ENCODE measurements around the gene KCNJ18.
"Not testable (repeated sequence)": the region's sequence is repeated elsewhere in the genome, so short reads cannot be mapped to it uniquely, and the experiment has no call there.

Gene KCNJ18

DNA sequence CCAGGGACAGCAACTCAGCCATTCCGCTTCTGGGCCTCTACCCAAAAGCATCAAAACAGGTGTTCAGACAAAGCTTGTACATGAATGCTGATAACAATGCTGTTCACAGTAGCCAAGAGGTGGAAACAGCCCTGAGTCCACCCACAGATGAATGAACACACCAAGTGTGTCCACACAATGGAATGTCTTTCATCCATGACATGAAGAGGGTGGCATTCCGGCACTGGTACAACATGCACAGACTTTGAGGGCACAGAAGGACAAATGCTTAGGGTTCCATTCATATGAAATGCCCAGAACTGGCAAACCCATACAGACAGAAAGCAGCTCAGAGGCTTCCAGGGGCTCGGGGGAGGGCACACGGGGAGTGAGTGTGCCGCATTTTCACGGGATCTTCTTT, 49.2 kb downstream of the KCNJ18 start:
- not testable (repeated sequence) for DNase-seq (ENCODE audit: insufficient read length, low spot score); FAIRE-seq

DNA sequence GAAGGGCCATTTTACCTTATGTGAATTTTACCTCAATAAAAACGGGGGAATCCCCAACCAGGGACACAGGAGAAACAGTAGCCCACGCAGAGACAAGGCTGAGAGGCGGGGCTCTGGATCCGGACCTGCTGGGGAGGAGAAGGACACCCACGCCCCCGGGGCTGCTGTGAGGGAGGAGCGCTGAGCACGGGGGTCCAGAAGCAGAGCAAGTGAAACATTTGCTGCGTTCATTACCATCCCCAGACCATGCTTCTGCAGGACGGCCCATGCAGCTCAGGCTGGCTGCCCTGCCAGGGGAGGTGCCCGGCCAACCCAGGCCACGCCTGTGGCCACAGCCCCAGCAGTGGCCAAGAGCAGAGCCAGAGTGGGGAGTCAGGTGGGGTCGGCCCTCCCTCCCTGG, 50.0 kb downstream of the KCNJ18 start:
- DNase-seq (ENCODE audit: insufficient read length, low spot score) (no peak), FAIRE-seq (no peak)

DNA sequence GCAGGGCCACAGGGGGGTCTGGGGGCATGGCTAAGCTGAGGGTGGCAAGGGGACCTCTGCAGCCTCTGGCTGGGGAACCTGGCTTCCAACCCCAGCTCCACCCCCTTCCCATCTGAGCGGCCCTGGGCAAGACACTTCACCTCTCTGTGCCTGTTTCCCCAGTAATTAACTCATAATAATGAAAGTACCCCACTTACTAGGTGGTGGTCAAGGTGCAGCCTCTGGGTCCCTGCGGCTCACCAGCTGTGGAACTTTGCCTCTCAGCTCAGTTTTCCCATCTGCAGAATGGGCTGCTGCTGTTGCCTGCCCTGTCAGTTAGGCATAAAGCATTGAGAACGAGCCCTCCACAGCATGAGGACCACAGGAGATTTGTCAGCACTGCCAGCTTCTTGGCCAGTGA, 51.8 kb downstream of the KCNJ18 start:
- FAIRE-seq; DNase-seq (ENCODE audit: insufficient read length, low spot score): not testable (repeated sequence)

More for the DNA sequence above, 50.0 kb downstream of the KCNJ18 start:
- TF ChIP-seq TAF1 (IDR thresholded peaks at IDR 0.05; ENCODE audit: low read depth, low read length) (no peak), SPI1 (IDR thresholded peaks at IDR 0.05; ENCODE audit: low read depth, low read length) (no peak), PAX5 (IDR thresholded peaks at IDR 0.05; ENCODE audit: insufficient read depth, low read length, severe bottlenecking) (no peak), POLR2A (IDR thresholded peaks at IDR 0.05; ENCODE audit: low read depth, low read length) (no peak), POLR2AphosphoS5 (IDR thresholded peaks at IDR 0.05; ENCODE audit: low read depth, low read length) (no peak), POU2F2 (IDR thresholded peaks at IDR 0.05; ENCODE audit: low read depth, low read length) (no peak)

DNA sequence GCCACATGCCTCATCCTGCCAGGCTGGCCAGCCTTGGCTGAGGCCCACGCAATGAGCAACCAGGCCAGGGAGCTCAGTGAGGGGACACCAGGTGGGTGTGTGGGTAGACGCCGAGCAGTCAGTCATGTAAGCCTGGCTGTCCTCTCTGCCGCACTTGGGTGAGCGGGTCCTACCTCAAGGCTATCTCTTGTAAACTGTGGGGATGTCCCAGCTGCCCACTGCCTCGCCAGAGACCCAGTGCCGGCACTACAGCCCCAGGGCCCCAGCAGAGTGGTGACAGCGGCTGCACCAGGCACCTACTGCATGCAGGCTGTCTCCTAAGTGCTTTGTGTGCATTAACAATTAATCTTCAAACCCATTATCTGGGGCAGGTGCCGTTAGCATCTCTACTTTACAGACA, 52.3 kb downstream of the KCNJ18 start:
- FAIRE-seq; DNase-seq (ENCODE audit: insufficient read length, low spot score): not testable (repeated sequence)

DNA sequence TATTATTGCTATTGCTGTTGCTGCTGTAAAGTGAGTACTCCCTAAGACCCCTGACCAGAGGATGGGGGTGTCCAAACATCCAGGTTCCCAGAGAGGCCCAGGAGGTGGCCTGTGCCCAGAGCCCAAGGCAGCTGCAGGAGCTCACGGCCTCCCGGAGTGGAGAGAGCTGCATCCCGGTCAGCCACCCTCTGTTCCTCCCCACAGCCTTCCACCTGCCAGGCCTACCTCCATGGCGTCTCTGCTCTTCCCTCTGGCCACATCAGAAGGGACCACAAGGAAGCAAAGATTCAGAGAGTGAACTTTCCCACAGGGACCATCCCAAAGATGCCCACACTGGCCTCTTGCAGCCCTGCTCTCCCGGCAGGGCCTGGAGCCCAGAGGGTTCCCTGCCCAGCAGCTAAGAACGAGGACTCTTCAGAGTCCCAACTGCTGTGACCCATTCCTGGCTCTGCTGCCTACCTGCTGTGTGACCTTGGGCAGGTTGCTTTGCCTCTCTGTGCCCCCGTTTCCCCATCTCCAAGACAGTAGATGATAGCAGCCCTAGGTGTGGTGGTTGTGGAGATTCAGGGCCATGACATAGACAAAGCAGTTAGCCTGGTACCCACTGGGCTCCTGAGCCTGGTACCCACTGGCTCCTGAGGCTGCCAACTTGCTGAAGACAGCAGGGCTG, 53.2 kb downstream of the KCNJ18 start:
- not testable (repeated sequence) for DNase-seq (ENCODE audit: insufficient read length, low spot score); FAIRE-seq

DNA sequence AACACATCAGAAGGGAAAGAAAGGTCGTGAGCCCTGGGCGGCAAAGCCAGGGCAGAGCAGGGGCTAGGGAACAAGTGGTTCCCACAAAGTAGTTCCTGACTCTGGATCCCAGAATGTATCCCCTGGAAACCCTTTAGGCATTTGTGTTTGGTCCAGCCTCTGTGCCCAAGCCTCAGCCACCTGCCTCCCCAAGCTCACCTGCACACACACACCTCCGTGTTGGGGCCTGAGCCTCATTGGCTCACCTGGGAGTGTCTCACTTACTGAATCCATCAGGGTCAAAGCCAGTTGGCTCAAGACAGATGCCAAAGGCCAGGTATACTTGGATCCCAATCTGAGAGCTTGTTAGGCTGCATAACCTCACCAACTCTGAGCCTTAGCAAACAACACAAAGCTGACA, 54.1 kb downstream of the KCNJ18 start:
- DNase-seq (ENCODE audit: insufficient read length, low spot score); FAIRE-seq: not testable (repeated sequence)

DNA sequence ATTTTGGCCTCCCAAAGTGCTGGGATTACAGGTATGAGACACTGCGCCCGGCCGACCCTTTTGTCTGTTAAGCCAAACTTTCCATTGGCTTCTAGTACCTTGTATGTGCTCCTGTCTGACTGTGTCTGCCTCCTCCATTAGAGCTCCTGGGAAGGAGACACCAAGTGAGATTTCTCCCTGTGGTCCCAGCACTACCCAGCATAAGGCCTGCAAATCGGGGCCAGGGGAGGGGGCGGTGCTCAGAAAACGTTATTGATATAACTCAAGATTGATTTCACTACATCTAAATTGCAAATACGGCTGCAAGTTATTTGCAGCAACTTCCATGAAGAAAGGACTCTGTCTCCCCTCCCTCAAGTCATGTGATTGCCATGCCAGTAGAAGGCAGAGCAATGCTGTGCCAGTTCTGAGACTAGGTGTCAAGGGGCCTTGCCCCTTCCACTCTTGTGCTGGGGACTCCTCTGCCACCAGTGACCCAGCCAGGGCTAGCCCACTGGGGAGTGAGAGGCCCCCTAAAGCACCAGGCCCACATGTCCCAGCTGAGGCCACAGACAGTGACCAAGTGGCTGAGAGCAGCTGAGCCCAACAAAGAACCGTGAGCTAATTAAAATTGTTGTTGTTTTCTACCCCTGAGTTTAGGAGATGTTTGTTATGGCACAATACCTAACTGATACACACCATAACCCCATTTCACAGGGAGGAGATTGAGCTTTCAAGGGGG, 55.0 kb downstream of the KCNJ18 start:
- not testable (repeated sequence) for DNase-seq (ENCODE audit: insufficient read length, low spot score); FAIRE-seq

DNA sequence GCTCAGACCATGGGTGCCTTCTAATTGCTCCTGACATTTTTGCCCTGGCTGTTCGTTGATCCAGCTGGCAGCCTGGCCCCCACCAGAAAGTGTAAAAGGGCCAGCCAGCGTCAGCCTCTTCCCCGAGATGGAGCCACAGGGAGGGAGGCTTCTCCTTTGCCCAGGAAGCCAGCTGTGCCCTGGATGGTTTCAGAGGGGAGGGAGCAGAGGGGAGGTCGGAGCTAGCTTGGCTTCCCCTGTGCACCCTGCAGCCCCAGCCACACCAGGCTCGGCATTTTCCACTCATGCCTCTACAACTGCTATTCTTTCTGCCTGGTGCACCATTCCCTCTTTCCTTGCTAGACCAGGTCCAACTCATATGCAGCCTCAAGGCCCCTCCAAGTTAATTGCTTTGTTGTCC, 56.4 kb downstream of the KCNJ18 start:
- not testable (repeated sequence) for FAIRE-seq; DNase-seq (ENCODE audit: insufficient read length, low spot score)

DNA sequence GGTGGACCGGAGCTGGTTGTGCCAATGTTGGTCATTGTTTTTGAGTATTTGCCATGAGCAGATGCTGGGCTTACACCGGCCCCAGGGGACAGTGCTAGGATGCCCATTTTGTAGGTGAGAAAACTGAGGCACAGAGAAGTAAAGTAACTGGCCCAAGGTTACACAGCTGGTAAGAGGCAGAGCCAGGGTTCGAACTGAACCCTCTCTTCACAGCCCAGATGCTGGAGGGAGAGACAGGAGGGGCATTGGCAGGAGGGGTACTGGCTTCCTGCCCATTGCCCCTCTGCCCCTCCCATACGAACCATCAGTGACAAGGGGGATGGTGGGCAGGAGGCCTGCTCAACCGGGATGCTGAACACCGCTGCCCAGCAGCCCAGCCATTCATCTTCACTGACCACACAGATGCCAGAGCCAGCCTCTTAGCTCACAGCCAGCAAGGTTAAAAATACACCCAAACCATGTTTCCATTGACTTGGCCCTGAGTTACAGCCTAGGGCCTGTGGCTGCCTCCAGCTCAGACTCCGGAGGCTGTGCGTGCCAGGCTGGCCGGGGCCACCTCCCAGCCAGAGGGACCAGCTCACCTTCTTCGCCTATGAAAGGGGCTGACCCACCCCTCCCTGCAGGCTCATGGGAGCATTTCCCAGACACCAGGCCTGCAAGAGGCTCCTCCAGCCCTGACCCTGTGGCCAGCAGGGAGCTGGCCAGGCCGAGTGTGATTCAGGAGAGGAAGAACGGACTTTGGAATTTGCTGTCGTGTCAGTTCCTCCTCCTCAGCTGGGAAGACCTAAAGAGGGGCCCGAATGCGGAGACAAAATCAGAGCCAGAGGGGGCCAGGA, 57.6 kb downstream of the KCNJ18 start:
- FAIRE-seq; DNase-seq (ENCODE audit: insufficient read length, low spot score): not testable (repeated sequence)

DNA sequence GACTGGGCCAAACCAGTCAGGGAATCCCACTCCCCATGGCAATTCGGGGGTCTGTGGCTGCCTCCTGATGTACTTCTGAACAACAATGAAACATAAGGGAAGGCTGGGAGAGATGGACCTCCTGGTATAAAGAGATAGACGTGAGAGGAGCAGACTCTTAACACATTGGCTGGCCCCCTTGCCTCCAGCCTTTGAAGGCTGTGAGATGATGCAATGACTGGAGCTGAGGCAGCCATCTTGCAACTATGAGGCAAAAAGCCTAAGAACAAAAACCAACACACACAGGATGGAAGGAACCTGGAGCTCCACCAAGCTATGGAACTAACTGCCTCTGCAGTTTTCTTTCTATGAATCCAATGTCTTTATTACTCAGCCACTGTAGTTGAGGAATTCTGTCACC, 58.8 kb downstream of the KCNJ18 start:
- not testable (repeated sequence) for FAIRE-seq; DNase-seq (ENCODE audit: insufficient read length, low spot score)
